HFF-Myc (cell line): ENCODE data around the gene GK.

Source experiments
- DNase-seq: peaks from one replicate; pipeline ENCODE4 v3.0.0-alpha.2; 2011; ENCODE audit warnings: low read depth; ENCODE audit errors: extremely low read depth
- H3K4me3 ChIP-seq: replicated peaks from 2 replicates; pipeline ENCODE4 v1.5.1; 2011; ENCODE audit warnings: low read depth, mild to moderate bottlenecking, control low read depth, low read length
- CTCF ChIP-seq: IDR thresholded peaks from 2 replicates; pipeline ENCODE4 v1.5.1; 2012; ENCODE audit warnings: mild to moderate bottlenecking, low read depth, low read length, control low read depth; ENCODE audit errors: missing control alignments

Gene GK

DNA sequence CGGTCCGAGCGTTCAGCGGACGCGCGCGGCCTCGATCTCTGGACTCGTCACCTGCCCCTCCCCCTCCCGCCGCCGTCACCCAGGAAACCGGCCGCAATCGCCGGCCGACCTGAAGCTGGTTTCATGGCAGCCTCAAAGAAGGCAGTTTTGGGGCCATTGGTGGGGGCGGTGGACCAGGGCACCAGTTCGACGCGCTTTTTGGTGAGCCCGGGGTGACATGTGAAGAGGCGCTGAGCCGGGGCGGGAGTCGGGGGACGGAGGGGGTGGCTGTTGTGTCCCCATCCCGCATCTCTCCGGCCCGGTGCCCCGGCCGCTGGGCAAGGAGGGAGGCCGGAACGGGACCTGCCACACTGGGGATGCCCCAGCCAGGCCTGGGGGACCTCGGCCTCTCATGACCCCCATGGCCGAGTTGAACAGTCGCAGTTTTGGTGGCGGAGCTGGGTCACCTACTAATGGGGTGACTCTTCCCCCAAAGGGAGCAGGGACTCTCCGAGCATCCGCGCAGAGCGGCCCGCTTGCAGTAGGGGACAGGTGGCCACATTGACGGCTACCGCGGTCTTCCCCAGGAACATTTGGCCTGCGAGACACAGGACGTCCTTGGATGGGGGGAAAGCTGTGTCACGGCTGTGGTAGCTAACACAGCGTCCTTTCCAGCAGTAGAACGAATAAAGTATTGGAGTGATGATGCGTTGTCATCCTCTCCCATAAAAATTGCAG, at the start of gene GK:
Gene GK, plus strand, starts transcription at position 9 of the 717 bp plus-strand sequence. Its CDS starts 115 bp downstream, at position 124.
- no peak for TF ChIP-seq CTCF
- no peak for DNase-seq
- peak within 1 kb of the TSS; percentile 61 for H3K4me3 ChIP-seq

GRCh38 chrX:30607155-30607554, 46.1 kb upstream of the GK start:
- H3K4me3 ChIP-seq: no peak overlapping the region
- TF ChIP-seq CTCF: no peak
- DNase-seq: no peak

- no peak overlapping the region for H3K4me3 ChIP-seq
- TF ChIP-seq CTCF: no peak
- DNase-seq: no peak
Observed at GRCh38 chrX:30610026-30610425, 43.2 kb upstream of the GK start.

DNA sequence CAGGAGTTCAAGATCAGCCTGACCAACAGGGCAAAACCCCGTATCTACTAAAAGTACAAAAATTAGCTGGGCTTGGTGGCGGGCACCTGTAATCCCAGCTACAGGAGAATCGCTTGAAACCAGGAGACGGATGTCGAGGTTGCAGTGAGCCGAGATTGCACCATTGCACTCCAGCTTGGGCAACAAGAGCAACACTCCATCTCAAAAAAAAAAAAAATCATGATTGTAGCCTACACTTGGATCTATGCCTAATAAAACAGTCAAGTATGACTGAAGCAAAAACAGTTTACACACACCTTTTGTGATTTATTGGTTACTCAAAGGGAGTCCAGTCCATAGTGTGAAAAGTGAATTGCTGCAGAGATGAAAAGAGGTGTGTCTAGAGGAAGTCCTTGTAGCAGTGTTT, 41.0 kb upstream of the GK start:
- no peak overlapping the region for H3K4me3 ChIP-seq
- no peak for TF ChIP-seq CTCF
- DNase-seq: no peak

DNA sequence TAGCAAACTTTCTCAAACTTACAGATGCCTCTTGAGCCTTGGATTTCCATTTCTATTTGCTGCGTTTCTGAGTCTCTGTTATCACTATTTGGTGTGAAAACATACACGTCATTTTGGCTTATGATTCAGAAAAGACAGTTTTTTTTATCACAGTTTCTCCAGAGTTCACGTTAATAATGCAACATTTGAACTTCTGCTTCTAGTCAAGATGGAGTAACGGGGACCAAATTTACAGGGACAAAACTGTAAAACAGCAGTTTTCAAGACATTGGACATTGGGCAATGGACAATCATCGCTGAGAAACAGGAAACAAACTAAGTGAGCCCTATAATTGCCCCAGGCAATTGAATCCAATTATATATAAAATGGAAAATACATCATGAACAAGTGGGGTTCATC, 39.5 kb upstream of the GK start:
- DNase-seq: no peak
- TF ChIP-seq CTCF: no peak
- no peak overlapping the region for H3K4me3 ChIP-seq

DNA sequence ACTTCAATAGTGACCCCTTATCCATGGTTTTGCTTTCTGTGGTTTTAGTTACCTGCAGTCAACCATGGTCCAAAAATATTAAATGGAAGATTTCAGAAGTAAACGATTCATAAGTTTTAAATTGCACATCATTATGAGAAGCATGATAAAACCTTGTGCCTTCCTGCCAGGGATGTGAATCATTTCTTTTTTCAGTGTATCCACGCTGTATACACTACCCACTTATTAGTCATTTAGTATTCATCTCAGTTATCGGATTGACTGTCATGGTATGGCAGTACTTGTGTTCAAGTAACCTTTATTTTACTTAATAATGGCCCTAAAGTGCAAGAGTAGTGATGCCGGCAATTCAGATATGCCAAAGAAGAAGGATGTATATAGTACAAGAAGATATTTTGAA, 38.0 kb upstream of the GK start:
- TF ChIP-seq CTCF: no peak
- H3K4me3 ChIP-seq: no peak overlapping the region
- DNase-seq: no peak
